ENCODE measurements around the gene TMEM25. TPM values are rescaled to one million over a fixed set of nuclear protein-coding genes. Genes with fewer than 3 reads are reported as not detected.

TMEM25 gene
- total RNA-seq, 4 donors from 2014 or later: 18.8 to 22.8 (median 21.0) TPM

DNA sequence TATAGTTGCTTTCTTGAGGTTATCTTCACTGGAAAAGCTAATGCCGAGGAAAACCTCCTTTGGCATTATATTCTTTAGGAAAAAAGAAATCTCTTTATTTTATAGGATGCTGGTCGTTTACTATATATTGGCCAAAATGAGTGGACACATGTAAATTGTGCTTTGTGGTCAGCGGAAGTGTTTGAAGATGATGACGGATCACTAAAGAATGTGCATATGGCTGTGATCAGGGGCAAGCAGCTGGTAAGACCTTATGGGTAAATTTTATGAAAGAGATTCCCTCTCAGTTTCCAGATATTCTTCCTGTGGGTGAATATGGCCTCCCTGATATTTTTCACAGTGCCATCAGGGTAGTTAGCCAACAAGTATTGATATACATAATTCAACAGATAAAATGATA, 33.2 kb upstream of the TMEM25 start:
- 83 to 90% methylated on average over 4 of the region's 4 CpGs for WGBS, 2 donors
- TF ChIP-seq, protein P1, sequence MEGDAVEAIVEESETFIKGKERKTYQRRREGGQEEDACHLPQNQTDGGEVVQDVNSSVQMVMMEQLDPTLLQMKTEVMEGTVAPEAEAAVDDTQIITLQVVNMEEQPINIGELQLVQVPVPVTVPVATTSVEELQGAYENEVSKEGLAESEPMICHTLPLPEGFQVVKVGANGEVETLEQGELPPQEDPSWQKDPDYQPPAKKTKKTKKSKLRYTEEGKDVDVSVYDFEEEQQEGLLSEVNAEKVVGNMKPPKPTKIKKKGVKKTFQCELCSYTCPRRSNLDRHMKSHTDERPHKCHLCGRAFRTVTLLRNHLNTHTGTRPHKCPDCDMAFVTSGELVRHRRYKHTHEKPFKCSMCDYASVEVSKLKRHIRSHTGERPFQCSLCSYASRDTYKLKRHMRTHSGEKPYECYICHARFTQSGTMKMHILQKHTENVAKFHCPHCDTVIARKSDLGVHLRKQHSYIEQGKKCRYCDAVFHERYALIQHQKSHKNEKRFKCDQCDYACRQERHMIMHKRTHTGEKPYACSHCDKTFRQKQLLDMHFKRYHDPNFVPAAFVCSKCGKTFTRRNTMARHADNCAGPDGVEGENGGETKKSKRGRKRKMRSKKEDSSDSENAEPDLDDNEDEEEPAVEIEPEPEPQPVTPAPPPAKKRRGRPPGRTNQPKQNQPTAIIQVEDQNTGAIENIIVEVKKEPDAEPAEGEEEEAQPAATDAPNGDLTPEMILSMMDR (IDR thresholded peaks at IDR 0.05): no peak
- no peak for TF ChIP-seq POLR2A (IDR thresholded peaks at IDR 0.05)
- H3K4me3 ChIP-seq (ENCODE audit: low read depth, poor library complexity, severe bottlenecking): no peak overlapping the region
- intact Hi-C loops (cut with DNase I; ENCODE audit: low total_unique reads): no loop called here
- DNase-seq (ENCODE audit: low spot score in 2 of 2): no peak

DNA sequence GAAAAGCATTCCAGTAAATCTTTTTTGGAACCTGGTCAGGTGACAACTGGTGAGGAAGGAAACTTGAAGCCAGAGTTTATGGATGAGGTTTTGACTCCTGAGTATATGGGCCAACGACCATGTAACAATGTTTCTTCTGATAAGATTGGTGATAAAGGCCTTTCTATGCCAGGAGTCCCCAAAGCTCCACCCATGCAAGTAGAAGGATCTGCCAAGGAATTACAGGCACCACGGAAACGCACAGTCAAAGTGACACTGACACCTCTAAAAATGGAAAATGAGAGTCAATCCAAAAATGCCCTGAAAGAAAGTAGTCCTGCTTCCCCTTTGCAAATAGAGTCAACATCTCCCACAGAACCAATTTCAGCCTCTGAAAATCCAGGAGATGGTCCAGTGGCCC, 27.8 kb upstream of the TMEM25 start:
- TF ChIP-seq, protein P1 (IDR thresholded peaks at IDR 0.05): no peak
- no peak for TF ChIP-seq POLR2A (IDR thresholded peaks at IDR 0.05)
- H3K4me3 ChIP-seq (ENCODE audit: low read depth, poor library complexity, severe bottlenecking): no peak overlapping the region
- DNase-seq (ENCODE audit: low spot score in 2 of 2): no peak
- WGBS, 2 donors: 45 to 47% methylated on average over 3 of the region's 3 CpGs
- intact Hi-C loops (cut with DNase I; ENCODE audit: low total_unique reads): loop anchor here (10.0 kb wide), 1 partner anchor 118 kb away; no protein-coding TSS in a partner anchor

DNA sequence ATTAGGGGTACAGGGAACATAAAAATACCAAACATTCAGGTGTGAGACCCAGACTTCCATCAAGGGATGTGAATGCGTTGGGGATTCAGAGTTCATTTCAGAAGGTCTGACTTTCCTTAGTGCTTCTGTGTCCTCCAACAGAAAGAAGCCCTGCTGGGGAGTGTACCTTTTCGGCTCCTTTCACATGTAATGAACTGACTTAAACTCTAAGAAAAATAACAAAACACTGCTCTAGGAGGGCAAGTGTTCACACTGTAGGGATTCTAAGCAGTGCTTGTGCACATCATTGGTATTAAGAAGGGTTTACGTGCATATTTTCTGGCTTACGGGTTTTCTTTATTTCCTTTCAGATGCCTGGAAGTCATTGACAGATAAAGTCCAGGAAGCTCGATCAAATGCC, 19.4 kb upstream of the TMEM25 start:
- no peak for DNase-seq (ENCODE audit: low spot score in 2 of 2)
- TF ChIP-seq, protein P1 (IDR thresholded peaks at IDR 0.05): no peak
- no peak for TF ChIP-seq POLR2A (IDR thresholded peaks at IDR 0.05)
- 84 to 87% methylated on average over 5 of the region's 5 CpGs for WGBS, 2 donors
- intact Hi-C loops (cut with DNase I; ENCODE audit: low total_unique reads): no loop called here
- H3K4me3 ChIP-seq (ENCODE audit: low read depth, poor library complexity, severe bottlenecking): no peak overlapping the region

DNA sequence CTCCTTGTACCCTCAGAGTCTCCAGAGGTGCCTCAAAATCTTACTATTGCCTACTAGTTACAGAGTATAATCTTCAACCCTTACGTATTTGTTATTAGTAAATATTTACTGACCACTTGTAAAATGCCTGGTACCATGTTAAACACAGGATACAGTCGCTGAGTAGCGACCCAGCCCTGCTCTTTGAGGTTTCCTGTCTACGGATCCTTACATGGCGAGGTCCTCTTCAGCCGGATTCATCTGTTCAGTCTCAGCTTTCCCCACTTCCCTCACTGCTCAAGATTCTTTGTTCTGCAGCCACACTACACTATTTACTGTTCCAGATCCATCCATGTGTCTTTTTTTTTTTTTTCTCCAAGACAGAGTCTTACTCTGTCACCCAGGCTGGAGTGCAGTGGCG, 16.9 kb upstream of the TMEM25 start:
- WGBS, 2 donors: 82 to 85% methylated on average over 7 of the region's 7 CpGs
- no peak for DNase-seq (ENCODE audit: low spot score in 2 of 2)
- intact Hi-C loops (cut with DNase I; ENCODE audit: low total_unique reads): no loop called here
- no peak for TF ChIP-seq POLR2A (IDR thresholded peaks at IDR 0.05)
- TF ChIP-seq, protein P1 (IDR thresholded peaks at IDR 0.05): no peak
- H3K4me3 ChIP-seq (ENCODE audit: low read depth, poor library complexity, severe bottlenecking): no peak overlapping the region

DNA sequence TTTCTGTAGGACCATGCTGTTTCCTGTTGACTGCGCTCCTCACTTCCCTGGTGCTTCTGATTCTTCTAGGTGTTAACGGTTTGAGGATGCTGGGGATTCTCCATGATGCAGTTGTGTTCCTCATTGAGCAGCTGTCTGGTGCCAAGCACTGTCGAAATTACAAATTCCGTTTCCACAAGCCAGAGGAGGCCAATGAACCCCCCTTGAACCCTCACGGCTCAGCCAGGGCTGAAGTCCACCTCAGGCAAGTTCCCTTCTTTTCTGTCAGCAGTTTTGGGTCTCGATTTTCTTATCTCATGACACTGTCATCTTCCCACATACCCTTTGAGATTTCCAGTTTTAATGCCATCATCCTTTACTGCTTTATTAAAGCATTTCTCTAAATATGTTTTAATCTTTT, 11.4 kb upstream of the TMEM25 start:
- WGBS, 2 donors: 83 to 89% methylated on average over 6 of the region's 6 CpGs
- intact Hi-C loops (cut with DNase I; ENCODE audit: low total_unique reads): no loop called here
- DNase-seq (ENCODE audit: low spot score in 2 of 2): no peak
- no peak overlapping the region for H3K4me3 ChIP-seq (ENCODE audit: low read depth, poor library complexity, severe bottlenecking)
- TF ChIP-seq, protein P1 (IDR thresholded peaks at IDR 0.05): no peak
- TF ChIP-seq POLR2A (IDR thresholded peaks at IDR 0.05): no peak

- H3K4me3 ChIP-seq (ENCODE audit: low read depth, poor library complexity, severe bottlenecking): no peak overlapping the region
- intact Hi-C loops (cut with DNase I; ENCODE audit: low total_unique reads): no loop called here
- 71 to 76% methylated on average over 13 of the region's 13 CpGs for WGBS, 2 donors
- no peak for DNase-seq (ENCODE audit: low spot score in 2 of 2)
- TF ChIP-seq, protein P1 (IDR thresholded peaks at IDR 0.05): no peak
- no peak for TF ChIP-seq POLR2A (IDR thresholded peaks at IDR 0.05)
Measured at GRCh38 chr11:118521892-118522311, 9.1 kb upstream of the TMEM25 start.
